Measurements from ENCODE around the gene PI4KB. TPM values are rescaled to one million over a fixed set of nuclear protein-coding genes. Genes with fewer than 3 reads are reported as not detected.

The PI4KB gene
- total RNA-seq, 1 donor from 2014 or later = 67.4 TPM

GRCh38 chr1:151346769-151347522, 19.7 kb upstream of the PI4KB start, which contains the start of gene RFX5:
TSS of gene RFX5 (minus strand) at chr1:151347252. CDS start at chr1:151346320, 932 bp downstream.
- intact Hi-C loops (cut with micrococcal nuclease) = loop anchor here (1.0 to 10.0 kb wide), 5 partner anchors 20 to 150 kb away; partner anchors contain the start of genes PI4KB, PIP5K1A, PSMB4 and PSMD4

GRCh38 chr1:151346082-151346768, 19.0 kb upstream of the PI4KB start:
- intact Hi-C loops (cut with micrococcal nuclease) = loop anchor here (5.0 to 10.0 kb wide), 2 partner anchors 91 to 149 kb away; partner anchors contain the start of genes PIP5K1A and PSMD4

GRCh38 chr1:151344291-151344690, 17.1 kb upstream of the PI4KB start:
- intact Hi-C loops (cut with micrococcal nuclease) = loop anchor here (10.0 kb wide), 1 partner anchor 89 kb away; the partner anchor contains the start of gene PSMD4

- intact Hi-C loops (cut with micrococcal nuclease) = loop anchor here (10.0 kb wide), 1 partner anchor 89 kb away; the partner anchor contains the start of gene PSMD4
Measured at GRCh38 chr1:151343587-151343986, 16.4 kb upstream of the PI4KB start.

GRCh38 chr1:151342569-151342968, 15.4 kb upstream of the PI4KB start:
- intact Hi-C loops (cut with micrococcal nuclease) = loop anchor here (10.0 kb wide), 1 partner anchor 88 kb away; the partner anchor contains the start of gene PSMD4

GRCh38 chr1:151342021-151342420, 14.8 kb upstream of the PI4KB start:
- intact Hi-C loops (cut with micrococcal nuclease) = loop anchor here (10.0 kb wide), 1 partner anchor 87 kb away; the partner anchor contains the start of gene PSMD4

GRCh38 chr1:151340870-151341754, 13.9 kb upstream of the PI4KB start:
- intact Hi-C loops (cut with micrococcal nuclease) = loop anchor here (1.0 to 10.0 kb wide), 2 partner anchors 40 to 86 kb away; partner anchors contain the start of gene PSMD4

- intact Hi-C loops (cut with micrococcal nuclease) = no loop called here
Measured at GRCh38 chr1:151336556-151336955, 9.3 kb upstream of the PI4KB start.

GRCh38 chr1:151334822-151335221, 7.6 kb upstream of the PI4KB start:
- intact Hi-C loops (cut with micrococcal nuclease) = no loop called here

GRCh38 chr1:151327903-151328674, 873 bp upstream of the PI4KB start:
- intact Hi-C loops (cut with micrococcal nuclease) = loop anchor here (1.0 to 5.0 kb wide), 4 partner anchors 19 to 131 kb away; partner anchors contain the start of genes PIP5K1A, PSMB4 and RFX5

GRCh38 chr1:151326619-151327222, 495 bp downstream of the PI4KB start:
- intact Hi-C loops (cut with micrococcal nuclease) = loop anchor here (1.0 to 5.0 kb wide), 4 partner anchors 21 to 129 kb away; partner anchors contain the start of genes PIP5K1A, PSMB4 and RFX5

- intact Hi-C loops (cut with micrococcal nuclease) = loop anchor here (5.0 kb wide), 1 partner anchor 129 kb away; the partner anchor contains the start of gene PIP5K1A
Measured at GRCh38 chr1:151325646-151326429, 1.4 kb downstream of the PI4KB start.

- intact Hi-C loops (cut with micrococcal nuclease) = loop anchor here (5.0 kb wide), 1 partner anchor 128 kb away; the partner anchor contains the start of gene PIP5K1A
Measured at GRCh38 chr1:151325231-151325630, 2.0 kb downstream of the PI4KB start.

- intact Hi-C loops (cut with micrococcal nuclease) = no loop called here
Measured at GRCh38 chr1:151324390-151324930, 2.8 kb downstream of the PI4KB start.

GRCh38 chr1:151318975-151319374, 8.2 kb downstream of the PI4KB start:
- intact Hi-C loops (cut with micrococcal nuclease) = no loop called here

GRCh38 chr1:151315565-151316235, 11.5 kb downstream of the PI4KB start:
- intact Hi-C loops (cut with micrococcal nuclease) = no loop called here

GRCh38 chr1:151314137-151314875, 12.9 kb downstream of the PI4KB start:
- intact Hi-C loops (cut with micrococcal nuclease) = no loop called here
